ENCODE results near the gene PAWR. TPM values are rescaled to one million over a fixed set of nuclear protein-coding genes. Genes with fewer than 3 reads are reported as not detected.

The PAWR gene
- polyA plus RNA-seq, 1 donor (not counting 4 experiments of a cell fraction or from before 2014, with no cell fraction given), result 41.1 TPM

- dilution Hi-C loops (cut with MboI; ENCODE audit: extremely low pct_ligation_motif_present, low sequenced_read_pairs), result no loop called here
- no peak for TF ChIP-seq EZH2 (IDR thresholded peaks at IDR 0.05; ENCODE audit: low read length)
- no peak for TF ChIP-seq CTCF (optimal IDR thresholded peaks at IDR 0.05 in 1 of 3, IDR thresholded peaks at IDR 0.05 in 1 of 3, conservative IDR thresholded peaks at IDR 0.05 in 1 of 3; ENCODE audit: extremely low read depth in 1 of 3, insufficient read depth in 2 of 3, low read length in 3 of 3)
- peaks cover 3% of the 10 kb centered on the region for H3K9me1 ChIP-seq (ENCODE audit: control insufficient read depth, extremely low read depth, insufficient read depth, low read length)
- no peak overlapping the region for H3K27ac ChIP-seq (ENCODE audit: control insufficient read depth, insufficient read depth, low read length)
- H3K4me2 ChIP-seq (ENCODE audit: control insufficient read depth, extremely low read depth, insufficient read depth, low read depth, low read length), result peak overlapping the region; percentile 59
- no peak overlapping the region for H3K9ac ChIP-seq (ENCODE audit: control insufficient read depth, extremely low read depth, insufficient read depth, low read length)
- FAIRE-seq (peak; percentile 69), DNase-seq (ENCODE audit: low read depth, low spot score) (no peak)
- peaks cover 94% of the 10 kb centered on the region for H3K79me2 ChIP-seq (ENCODE audit: control insufficient read depth, insufficient read depth, low read length)
- no peaks in the 10 kb centered on the region for H3K36me3 ChIP-seq (ENCODE audit: control insufficient read depth in 2 of 2, extremely low read depth in 1 of 2, insufficient read depth in 2 of 2, low read length in 2 of 2)
- no peak overlapping the region for H2AFZ ChIP-seq (ENCODE audit: control insufficient read depth, low read length)
- H3K9me3 ChIP-seq (ENCODE audit: control insufficient read depth, low read depth, low read length), result no peaks in the 10 kb centered on the region
- H3K27me3 ChIP-seq (ENCODE audit: control insufficient read depth, extremely low read depth, insufficient read depth, low read length), result no peaks in the 10 kb centered on the region
- H3K4me3 ChIP-seq (ENCODE audit: control insufficient read depth in 2 of 3, extremely low read depth in 1 of 3, insufficient read depth in 2 of 3, low read depth in 1 of 3, low read length in 3 of 3), result no peak overlapping the region
- peaks cover 15% of the 10 kb centered on the region for H4K20me1 ChIP-seq (ENCODE audit: control insufficient read depth, extremely low read depth, insufficient read depth, low read length)
- H3K4me1 ChIP-seq (ENCODE audit: control insufficient read depth, extremely low read depth, insufficient read depth, low read length), result peaks cover 52% of the 10 kb centered on the region
These were observed 12.5 kb downstream of the PAWR start for GRCh38 chr12:79678306-79678705.

DNA sequence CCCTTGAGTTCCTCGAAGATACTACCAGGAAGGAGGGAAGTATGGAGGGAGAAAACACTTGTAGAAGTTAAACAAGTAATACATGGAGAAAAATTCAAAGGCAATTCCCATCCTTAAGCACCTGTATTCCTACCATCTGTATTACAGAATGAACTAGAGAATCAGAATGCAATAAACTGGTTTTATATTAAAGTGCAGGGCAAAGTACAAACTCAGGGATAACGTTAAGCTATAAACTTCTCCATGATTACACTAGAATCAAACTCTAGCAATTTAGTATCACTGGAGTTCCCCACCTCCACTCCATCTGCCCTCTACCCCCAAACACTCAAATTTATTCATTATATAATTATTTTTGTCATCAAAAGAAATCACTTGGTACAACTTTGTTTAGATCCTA, 13.1 kb downstream of the PAWR start:
- Histone ChIP-seq H4K20me1 (ENCODE audit: control insufficient read depth, extremely low read depth, insufficient read depth, low read length) (peaks cover 14% of the 10 kb centered on the region), H3K27me3 (ENCODE audit: control insufficient read depth, extremely low read depth, insufficient read depth, low read length) (no peaks in the 10 kb centered on the region), H3K4me1 (ENCODE audit: control insufficient read depth, extremely low read depth, insufficient read depth, low read length) (peaks cover 51% of the 10 kb centered on the region), H3K9me1 (ENCODE audit: control insufficient read depth, extremely low read depth, insufficient read depth, low read length) (peaks cover 3% of the 10 kb centered on the region), H3K79me2 (ENCODE audit: control insufficient read depth, insufficient read depth, low read length) (peaks cover 93% of the 10 kb centered on the region), H3K4me2 (ENCODE audit: control insufficient read depth, extremely low read depth, insufficient read depth, low read depth, low read length) (no peak overlapping the region), H2AFZ (ENCODE audit: control insufficient read depth, low read length) (no peak overlapping the region), H3K9ac (ENCODE audit: control insufficient read depth, extremely low read depth, insufficient read depth, low read length) (no peak overlapping the region), H3K36me3 (ENCODE audit: control insufficient read depth in 2 of 2, extremely low read depth in 1 of 2, insufficient read depth in 2 of 2, low read length in 2 of 2) (no peaks in the 10 kb centered on the region), H3K9me3 (ENCODE audit: control insufficient read depth, low read depth, low read length) (no peaks in the 10 kb centered on the region), H3K4me3 (ENCODE audit: control insufficient read depth in 2 of 3, extremely low read depth in 1 of 3, insufficient read depth in 2 of 3, low read depth in 1 of 3, low read length in 3 of 3) (no peak overlapping the region), H3K27ac (ENCODE audit: control insufficient read depth, insufficient read depth, low read length) (no peak overlapping the region)
- dilution Hi-C loops (cut with MboI; ENCODE audit: extremely low pct_ligation_motif_present, low sequenced_read_pairs), result no loop called here
- TF ChIP-seq EZH2 (IDR thresholded peaks at IDR 0.05; ENCODE audit: low read length), result no peak
- no peak for TF ChIP-seq CTCF (optimal IDR thresholded peaks at IDR 0.05 in 1 of 3, IDR thresholded peaks at IDR 0.05 in 1 of 3, conservative IDR thresholded peaks at IDR 0.05 in 1 of 3; ENCODE audit: extremely low read depth in 1 of 3, insufficient read depth in 2 of 3, low read length in 3 of 3)
- no peak for DNase-seq (ENCODE audit: low read depth, low spot score)
- no peak for FAIRE-seq
